ENCODE data around the gene TMEM92. TPM values are rescaled to one million over a fixed set of nuclear protein-coding genes. Genes with fewer than 3 reads are reported as not detected.
A peak's percentile ranks its signal among the peaks of the same experiment; 100 is the strongest.

TMEM92 gene
- total RNA-seq, 1 donor from 2014 or later = 13.2 TPM

DNA sequence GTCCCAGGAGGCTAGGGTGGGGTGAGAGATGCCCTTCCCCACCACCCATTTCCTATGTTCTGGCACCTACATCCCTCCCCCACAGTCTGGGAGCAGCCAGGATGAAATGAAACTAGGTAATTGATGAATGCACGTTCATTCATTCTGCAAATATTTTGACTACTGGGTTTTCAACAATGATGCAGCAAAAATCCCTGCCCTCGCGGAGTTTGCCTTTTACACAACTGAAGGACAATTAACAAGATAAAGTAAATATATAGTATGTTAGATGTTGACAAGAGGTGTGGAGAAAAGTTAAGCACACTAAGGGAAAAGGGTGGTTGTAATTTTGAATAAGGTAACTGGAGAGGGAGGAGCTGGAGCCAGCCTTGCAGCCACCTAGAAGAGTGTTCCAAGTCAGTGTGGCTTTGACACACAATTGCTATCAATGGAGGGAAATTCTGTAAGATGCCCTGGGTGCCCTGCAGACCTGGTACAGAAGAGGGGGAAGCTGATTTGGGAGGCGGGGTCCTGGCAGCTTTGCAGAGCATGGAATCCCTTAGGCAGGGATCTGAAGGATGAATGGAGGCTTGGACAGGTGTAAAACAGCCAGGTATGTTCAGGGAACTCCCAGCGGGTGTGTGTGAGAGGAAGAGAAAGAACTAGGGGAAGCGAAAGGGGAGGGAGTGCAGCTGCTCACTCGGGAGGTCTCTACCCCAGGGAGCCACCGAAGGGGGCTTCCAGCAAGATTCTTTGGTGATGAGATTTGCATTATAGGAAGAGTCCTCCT lies 2.5 kb downstream of the TMEM92 start:
- H3K4me3 ChIP-seq (ENCODE audit: low read depth, low read length) = no peak overlapping the region
- no peak for DNase-seq (ENCODE audit: low read depth)

DNA sequence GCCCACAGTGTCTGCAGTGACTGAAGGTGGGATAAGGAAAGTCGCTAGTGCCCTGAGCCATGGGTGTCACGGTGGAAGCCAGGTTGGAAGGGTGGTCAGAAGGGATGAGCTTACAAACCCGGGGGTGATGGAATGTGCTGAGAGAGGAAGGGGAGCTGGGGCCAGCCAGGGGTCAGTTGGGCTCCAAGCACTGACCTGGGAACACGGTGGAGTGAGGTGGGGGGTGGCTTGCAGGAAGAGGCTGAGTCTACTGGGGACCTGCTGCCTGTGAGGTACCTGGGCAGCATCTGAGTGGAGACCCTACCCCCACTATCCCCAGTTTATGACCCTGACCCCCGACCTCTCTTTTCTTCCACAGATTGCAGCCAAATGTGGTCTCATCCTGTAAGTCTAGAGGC lies 3.1 kb downstream of the TMEM92 start:
- TF ChIP-seq, protein P1, sequence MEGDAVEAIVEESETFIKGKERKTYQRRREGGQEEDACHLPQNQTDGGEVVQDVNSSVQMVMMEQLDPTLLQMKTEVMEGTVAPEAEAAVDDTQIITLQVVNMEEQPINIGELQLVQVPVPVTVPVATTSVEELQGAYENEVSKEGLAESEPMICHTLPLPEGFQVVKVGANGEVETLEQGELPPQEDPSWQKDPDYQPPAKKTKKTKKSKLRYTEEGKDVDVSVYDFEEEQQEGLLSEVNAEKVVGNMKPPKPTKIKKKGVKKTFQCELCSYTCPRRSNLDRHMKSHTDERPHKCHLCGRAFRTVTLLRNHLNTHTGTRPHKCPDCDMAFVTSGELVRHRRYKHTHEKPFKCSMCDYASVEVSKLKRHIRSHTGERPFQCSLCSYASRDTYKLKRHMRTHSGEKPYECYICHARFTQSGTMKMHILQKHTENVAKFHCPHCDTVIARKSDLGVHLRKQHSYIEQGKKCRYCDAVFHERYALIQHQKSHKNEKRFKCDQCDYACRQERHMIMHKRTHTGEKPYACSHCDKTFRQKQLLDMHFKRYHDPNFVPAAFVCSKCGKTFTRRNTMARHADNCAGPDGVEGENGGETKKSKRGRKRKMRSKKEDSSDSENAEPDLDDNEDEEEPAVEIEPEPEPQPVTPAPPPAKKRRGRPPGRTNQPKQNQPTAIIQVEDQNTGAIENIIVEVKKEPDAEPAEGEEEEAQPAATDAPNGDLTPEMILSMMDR (conservative IDR thresholded peaks at IDR 0.05; ENCODE audit: low read depth, low read length) = no peak
- DNase-seq (ENCODE audit: low read depth) = no peak
- H3K4me3 ChIP-seq (ENCODE audit: low read depth, low read length) = no peak overlapping the region

More for the DNA sequence above, 2.5 kb downstream of the TMEM92 start:
- TF ChIP-seq, protein P1 (conservative IDR thresholded peaks at IDR 0.05; ENCODE audit: low read depth, low read length) = no peak

DNA sequence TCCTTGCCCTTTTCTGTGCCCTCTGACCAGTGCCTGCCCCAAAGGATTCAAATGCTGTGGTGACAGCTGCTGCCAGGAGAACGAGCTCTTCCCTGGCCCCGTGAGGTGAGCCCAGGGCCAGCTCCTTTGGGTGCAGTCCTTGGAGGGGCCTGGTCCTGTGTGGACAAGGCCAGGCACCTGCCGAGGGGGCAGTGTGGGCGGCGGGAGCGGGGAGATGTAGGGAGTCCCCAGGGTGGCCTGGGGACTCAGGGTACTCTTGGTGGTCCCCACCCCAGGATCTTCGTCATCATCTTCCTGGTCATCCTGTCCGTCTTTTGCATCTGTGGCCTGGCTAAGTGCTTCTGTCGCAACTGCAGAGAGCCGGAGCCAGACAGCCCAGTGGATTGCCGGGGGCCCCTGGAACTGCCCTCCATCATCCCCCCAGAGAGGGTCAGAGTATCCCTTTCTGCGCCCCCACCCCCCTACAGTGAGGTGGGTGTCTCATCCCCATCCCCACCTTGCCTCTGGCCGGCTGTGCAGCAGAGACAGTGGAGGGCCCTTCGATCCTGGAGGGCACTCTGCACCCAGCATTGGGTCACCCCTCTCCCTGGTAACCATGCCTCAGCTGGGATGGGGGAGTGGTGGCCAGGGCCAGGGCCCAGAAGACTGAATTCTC lies 4.4 kb downstream of the TMEM92 start:
- H3K4me3 ChIP-seq (ENCODE audit: low read depth, low read length) = no peak overlapping the region
- DNase-seq (ENCODE audit: low read depth) = no peak
- TF ChIP-seq, protein P1 (conservative IDR thresholded peaks at IDR 0.05; ENCODE audit: low read depth, low read length) = no peak

DNA sequence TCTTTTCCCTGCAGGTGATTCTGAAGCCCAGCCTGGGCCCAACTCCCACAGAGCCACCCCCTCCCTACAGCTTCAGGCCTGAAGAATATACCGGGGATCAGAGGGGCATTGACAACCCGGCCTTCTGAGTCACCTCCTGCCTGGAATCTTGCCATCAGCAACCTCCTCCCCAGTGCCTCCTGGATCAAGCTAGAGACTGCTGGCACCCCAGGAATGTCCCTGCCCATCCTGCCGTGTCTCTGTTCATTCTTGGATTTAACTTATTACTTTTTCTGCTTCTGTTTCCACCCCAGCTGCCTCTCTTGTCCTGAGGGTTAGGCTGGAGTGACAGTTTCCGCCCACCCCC lies 4.9 kb downstream of the TMEM92 start:
- TF ChIP-seq, protein P1 (conservative IDR thresholded peaks at IDR 0.05; ENCODE audit: low read depth, low read length) = no peak
- no peak overlapping the region for H3K4me3 ChIP-seq (ENCODE audit: low read depth, low read length)
- peak; percentile 23 for DNase-seq (ENCODE audit: low read depth)

DNA sequence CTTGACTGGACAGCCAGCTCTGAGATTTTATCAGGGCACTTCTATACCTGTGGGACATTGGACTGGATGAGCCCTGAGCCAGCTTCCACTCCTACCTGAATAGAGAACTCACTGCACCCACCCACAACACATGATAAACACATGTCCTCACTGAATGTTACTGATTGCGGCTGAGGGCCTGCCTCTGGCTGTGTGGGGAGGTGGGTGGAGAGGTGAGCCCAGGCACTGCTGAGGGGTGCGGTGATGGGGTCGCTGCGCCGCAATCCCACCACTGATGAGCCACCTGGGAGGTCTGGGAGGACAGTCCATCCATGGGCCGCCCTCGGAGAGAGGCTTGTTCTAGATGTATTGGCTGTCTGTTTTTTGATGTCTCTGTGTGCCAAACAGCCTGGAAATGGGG lies 5.4 kb downstream of the TMEM92 start:
- TF ChIP-seq, protein P1 (conservative IDR thresholded peaks at IDR 0.05; ENCODE audit: low read depth, low read length) = no peak
- no peak overlapping the region for H3K4me3 ChIP-seq (ENCODE audit: low read depth, low read length)
- DNase-seq (ENCODE audit: low read depth) = no peak

DNA sequence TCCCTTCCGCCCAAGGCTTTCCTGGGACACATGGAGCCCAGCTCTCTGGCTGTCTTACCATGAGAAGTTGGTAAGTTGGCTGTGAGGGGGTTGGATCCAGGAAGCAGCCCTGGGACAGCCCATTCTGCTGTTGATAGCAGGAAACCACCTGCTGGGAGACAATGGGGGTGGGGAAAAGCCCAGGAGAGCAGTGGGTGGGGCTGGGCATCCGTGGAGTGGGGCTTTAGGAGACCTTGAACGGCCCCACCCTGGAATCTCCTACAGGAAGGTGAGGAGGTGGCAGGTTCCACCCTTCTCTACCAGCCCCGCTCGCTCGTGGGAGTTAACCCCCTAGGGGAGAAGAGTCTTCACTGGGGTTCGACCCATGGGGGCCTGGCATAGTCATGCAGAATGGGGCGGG lies 5.8 kb downstream of the TMEM92 start:
- H3K4me3 ChIP-seq (ENCODE audit: low read depth, low read length) = no peak overlapping the region
- TF ChIP-seq, protein P1 (conservative IDR thresholded peaks at IDR 0.05; ENCODE audit: low read depth, low read length) = no peak
- DNase-seq (ENCODE audit: low read depth) = no peak

Data from epithelial cell of proximal tubule (primary cell).